Loucy (cell line): ENCODE results near the gene CLMN.

ENCODE experiments used
- CTCF ChIP-seq: fragments of 200-600 bp; sonication (generic); conservative IDR thresholded peaks from 2 replicates; pipeline ENCODE4 v1.5.1; 2014; ENCODE audit warnings: mild to moderate bottlenecking, antibody characterized with exemption, low read length
- EZH2phosphoT487 ChIP-seq: fragments of 200-600 bp; IDR thresholded peaks from 2 replicates; pipeline ENCODE4 v1.6.1; 2018; ENCODE audit warnings: antibody characterized with exemption, mild to moderate bottlenecking, moderate library complexity, borderline replicate concordance

- TF ChIP-seq EZH2phosphoT487 (no peak), CTCF (no peak)
These were observed 127.4 kb downstream of the CLMN start for GRCh38 chr14:95192311-95192710.
